Naive thymus-derived CD4-positive, alpha-beta T cell (primary cell): ENCODE measurements around the gene MACROD2. TPM values are rescaled to one million over a fixed set of nuclear protein-coding genes. Genes with fewer than 3 reads are reported as not detected.

Experiments
- ATAC-seq: fragments of 150-1000 bp; cut with Tn5 transposase; 2 replicates; pipeline ENCODE4 v1.10.0; 2021; ENCODE audit warnings: mild to moderate bottlenecking, moderate library complexity
- CTCF ChIA-PET: fragments of 350-600 bp; sonication (Branson Sonifier 250); formaldehyde crosslinking; loops from one replicate; lab custom pipeline; 2021; ENCODE audit warnings: antibody characterized with exemption; lab: Charles Lee
- POLR2A ChIA-PET: fragments of 350-600 bp; sonication (Branson Sonifier 250); formaldehyde crosslinking; loops from one replicate; lab custom pipeline; 2021; ENCODE audit warnings: antibody characterized with exemption, inconsistent platforms; lab: Charles Lee
- DNase-seq, 9 donors: peaks; one replicate each; pipeline versions ENCODE4 v3.0.0 to v3.0.0-alpha.2; 2020 to 2022; ENCODE audit warnings: mixed read lengths in 1 of 9
- H3K27ac ChIP-seq: one replicate; pipeline ENCODE4 v1.7.0; 2013; ENCODE audit warnings: mild to moderate bottlenecking, low read depth, low read length, moderate library complexity
- H3K27me3 ChIP-seq, 2 donors: one replicate each; pipeline ENCODE4 v1.7.0; 2013; ENCODE audit warnings: low read length in 2 of 2, mild to moderate bottlenecking in 2 of 2, moderate library complexity in 2 of 2; ENCODE audit not compliant: control insufficient read depth in 2 of 2, insufficient read depth in 2 of 2
- H3K36me3 ChIP-seq, 3 experiments: 1 replicate in 2 of 3; 2 replicates in 1 of 3; pipeline ENCODE4 v1.7.0; 2013; ENCODE audit warnings: low read length in 3 of 3, mild to moderate bottlenecking in 3 of 3, moderate library complexity in 1 of 3; ENCODE audit not compliant: insufficient read depth in 3 of 3, control insufficient read depth in 2 of 3
- H3K4me1 ChIP-seq, 2 donors: one replicate each; pipeline ENCODE4 v1.7.0; 2013; ENCODE audit warnings: low read length in 2 of 2, mild to moderate bottlenecking in 2 of 2, moderate library complexity in 1 of 2; ENCODE audit not compliant: control insufficient read depth in 2 of 2, insufficient read depth in 2 of 2
- H3K4me3 ChIP-seq: 2 replicates; pipeline ENCODE4 v1.7.0; 2013; ENCODE audit warnings: mild to moderate bottlenecking, low read length
- H3K9me3 ChIP-seq, 3 experiments: 1 replicate in 2 of 3; 2 replicates in 1 of 3; pipeline ENCODE4 v1.7.0; 2013; ENCODE audit warnings: low read length in 3 of 3; ENCODE audit not compliant: control insufficient read depth in 2 of 3
- H3K27ac Mint-ChIP-seq, 9 donors: one replicate each; pipeline ENCODE4 v1.8.0; 2020 to 2022; ENCODE audit warnings: mixed read lengths in 9 of 9, mild to moderate bottlenecking in 8 of 9, moderate library complexity in 5 of 9, inconsistent platforms in 2 of 9
- H3K27me3 Mint-ChIP-seq, 5 donors: one replicate each; pipeline ENCODE4 v1.8.0; 2021 to 2022; ENCODE audit warnings: mixed read lengths in 5 of 5, mild to moderate bottlenecking in 1 of 5
- H3K36me3 Mint-ChIP-seq, 5 donors: one replicate each; pipeline ENCODE4 v1.8.0; 2020 to 2022; ENCODE audit warnings: mixed read lengths in 5 of 5, mild to moderate bottlenecking in 3 of 5, inconsistent platforms in 1 of 5
- H3K4me1 Mint-ChIP-seq, 7 donors: one replicate each; pipeline ENCODE4 v1.8.0; 2020 to 2022; ENCODE audit warnings: mixed read lengths in 7 of 7, mild to moderate bottlenecking in 3 of 7, inconsistent platforms in 1 of 7
- H3K4me3 Mint-ChIP-seq, 10 donors: one replicate each; pipeline ENCODE4 v1.8.0; 2020 to 2022; ENCODE audit warnings: mild to moderate bottlenecking in 10 of 10, mixed read lengths in 10 of 10, moderate library complexity in 6 of 10, inconsistent platforms in 2 of 10
- H3K9me3 Mint-ChIP-seq, 11 donors: one replicate each; pipeline ENCODE4 v1.8.0; 2020 to 2022; ENCODE audit warnings: mixed read lengths in 11 of 11, mild to moderate bottlenecking in 4 of 11, inconsistent platforms in 1 of 11, moderate library complexity in 1 of 11
- intact Hi-C, 2 donors: fragments of 100-400 bp; cut with micrococcal nuclease; formaldehyde crosslinking; loops; one replicate each; pipeline ENCODE4 v1.15.1; 2023
- polyA plus RNA-seq, 2 donors: library from polyadenylated mRNA; unstranded; fragments of 300-500 nt; fragmentation: Illumina TruSeq; gene quantifications; one replicate each; pipeline ENCODE4 v1.2.3, GENCODE V29; 2021
- total RNA-seq, 6 experiments: library from RNA in 5 of 6; stranded (reverse) in 5 of 6; gene quantifications; 1 replicate in 5 of 6; 2 replicates in 1 of 6; pipeline ENCODE4 v1.2.3 and lab custom pipeline; 2021 to 2026

MACROD2 gene
- total and polyA plus RNA-seq, 7 experiments from 2014 or later = 0.27 to 0.86 (median 0.34) TPM; not detected in 4

- CTCF ChIA-PET = no interaction called here
- POLR2A ChIA-PET = no interaction called here
- Mint-ChIP-seq H3K36me3 (no peaks in the 10 kb centered on the region), H3K4me1 (no peaks in the 10 kb centered on the region), H3K4me3 (no peak overlapping the region), H3K27ac (no peak overlapping the region), H3K9me3 (peaks cover 0 to 17% (median 5%) of the 10 kb centered on the region in 11 donors), H3K27me3 (no peaks in the 10 kb centered on the region)
- no peak for ATAC-seq
- no peak for DNase-seq
- intact Hi-C loops = no loop called here
- Histone ChIP-seq H3K27me3 (no peaks in the 10 kb centered on the region), H3K4me3 (no peak overlapping the region), H3K36me3 (no peaks in the 10 kb centered on the region), H3K27ac (no peak overlapping the region), H3K4me1 (no peaks in the 10 kb centered on the region), H3K9me3 (no peaks in the 10 kb centered on the region)
Observed at GRCh38 chr20:14745830-14746229, 750.5 kb downstream of the MACROD2 start.

DNA sequence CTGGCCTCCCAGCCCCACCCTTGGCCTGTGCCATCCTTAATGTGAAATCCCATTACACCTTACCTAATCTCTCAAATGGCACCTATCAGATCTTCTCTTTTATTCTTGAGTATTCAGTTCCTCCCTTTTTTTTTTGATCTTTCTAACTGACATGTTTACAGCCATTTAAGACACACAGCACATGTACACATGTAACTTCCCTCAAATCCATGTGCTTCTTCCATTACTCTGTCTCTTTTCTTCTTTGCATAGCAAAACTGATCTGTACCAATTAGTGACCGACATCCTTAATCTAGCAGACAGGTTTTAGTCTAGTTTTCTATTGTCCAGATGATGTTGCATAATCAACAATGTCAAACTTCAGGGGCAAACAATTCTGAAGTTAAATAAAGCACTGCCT is 755.9 kb downstream of the MACROD2 start:
- H3K27me3 Mint-ChIP-seq = no peaks in the 10 kb centered on the region
- Histone ChIP-seq H3K27ac (no peak overlapping the region), H3K9me3 (no peaks in the 10 kb centered on the region), H3K36me3 (no peaks in the 10 kb centered on the region), H3K27me3 (no peaks in the 10 kb centered on the region), H3K4me1 (no peaks in the 10 kb centered on the region), H3K4me3 (no peak overlapping the region)
- no peak overlapping the region for H3K4me3 Mint-ChIP-seq
- intact Hi-C loops = no loop called here
- no peaks in the 10 kb centered on the region for H3K4me1 Mint-ChIP-seq
- ATAC-seq (no peak), DNase-seq (no peak)
- no peaks in the 10 kb centered on the region for H3K36me3 Mint-ChIP-seq
- CTCF ChIA-PET = no interaction called here
- peaks cover 0 to 22% (median 4%) of the 10 kb centered on the region in 11 donors for H3K9me3 Mint-ChIP-seq
- POLR2A ChIA-PET = no interaction called here
- no peak overlapping the region for H3K27ac Mint-ChIP-seq

DNA sequence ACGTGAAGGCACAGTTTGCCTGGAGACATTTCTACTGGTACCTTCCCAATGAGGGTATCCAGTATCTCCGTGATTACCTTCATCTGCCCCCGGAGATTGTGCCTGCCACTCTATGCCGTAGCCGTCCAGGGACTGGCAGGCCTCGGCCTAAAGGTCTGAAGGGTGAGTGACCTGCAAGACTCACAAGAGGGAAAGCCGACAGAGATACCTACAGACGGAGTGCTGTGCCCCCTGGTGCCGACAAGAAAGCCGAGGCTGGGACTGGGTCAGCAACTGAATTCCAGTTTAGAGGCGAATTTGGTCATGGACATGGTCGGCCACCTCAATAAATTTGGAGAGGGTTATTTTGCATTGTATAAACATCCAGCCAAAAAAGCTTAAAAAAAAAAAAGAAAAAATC is 762.4 kb downstream of the MACROD2 start:
- no peaks in the 10 kb centered on the region for H3K36me3 Mint-ChIP-seq
- no peak overlapping the region for H3K27ac Mint-ChIP-seq
- ChIA-PET POLR2A (no interaction called here), CTCF (no interaction called here)
- H3K4me3 Mint-ChIP-seq = no peak overlapping the region
- intact Hi-C loops = no loop called here
- H3K4me1 Mint-ChIP-seq = no peaks in the 10 kb centered on the region
- DNase-seq = no peak
- H3K9me3 Mint-ChIP-seq = peaks cover 0 to 8% (median 2%) of the 10 kb centered on the region in 11 donors
- no peaks in the 10 kb centered on the region for H3K27me3 Mint-ChIP-seq
- no peaks in the 10 kb centered on the region for H3K36me3 ChIP-seq
- H3K27ac ChIP-seq = no peak overlapping the region
- H3K4me3 ChIP-seq = no peak overlapping the region
- ATAC-seq = no peak
- H3K9me3 ChIP-seq = no peaks in the 10 kb centered on the region
- no peaks in the 10 kb centered on the region for H3K4me1 ChIP-seq
- H3K27me3 ChIP-seq = no peaks in the 10 kb centered on the region

- H3K4me1 Mint-ChIP-seq = no peaks in the 10 kb centered on the region
- Histone ChIP-seq H3K27me3 (no peaks in the 10 kb centered on the region), H3K9me3 (no peaks in the 10 kb centered on the region), H3K4me3 (no peak overlapping the region), H3K4me1 (no peaks in the 10 kb centered on the region), H3K27ac (no peak overlapping the region), H3K36me3 (no peaks in the 10 kb centered on the region)
- no peaks in the 10 kb centered on the region for H3K27me3 Mint-ChIP-seq
- no peak overlapping the region for H3K4me3 Mint-ChIP-seq
- ChIA-PET POLR2A (no interaction called here), CTCF (no interaction called here)
- ATAC-seq (no peak), DNase-seq (no peak)
- H3K9me3 Mint-ChIP-seq = peaks cover 0 to 11% (median 6%) of the 10 kb centered on the region in 11 donors
- no peaks in the 10 kb centered on the region for H3K36me3 Mint-ChIP-seq
- intact Hi-C loops = no loop called here
- no peak overlapping the region for H3K27ac Mint-ChIP-seq
Observed at GRCh38 chr20:14758356-14758755, 763.0 kb downstream of the MACROD2 start.

DNA sequence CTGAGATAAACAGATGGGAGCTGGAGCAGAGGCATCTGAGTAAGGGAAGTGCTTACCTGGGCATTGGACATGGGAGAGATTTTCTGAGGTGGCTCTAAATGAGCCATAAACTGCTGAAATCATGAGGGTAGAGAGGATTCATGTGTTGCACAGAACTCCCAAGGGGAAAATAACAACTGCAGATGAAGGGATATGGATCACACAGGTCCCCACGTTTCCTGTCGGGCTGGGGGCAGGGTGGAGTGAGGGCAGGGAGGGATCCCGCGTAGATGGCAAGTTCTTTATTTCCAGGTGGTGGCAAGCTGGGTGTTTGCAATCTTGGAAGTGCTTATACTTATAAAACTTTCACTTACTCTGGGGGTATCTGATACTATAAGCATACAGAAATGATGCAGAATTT is 764.7 kb downstream of the MACROD2 start:
- H3K4me1 ChIP-seq = no peaks in the 10 kb centered on the region
- DNase-seq (no peak), ATAC-seq (no peak)
- no peaks in the 10 kb centered on the region for H3K36me3 Mint-ChIP-seq
- H3K4me1 Mint-ChIP-seq = no peaks in the 10 kb centered on the region
- H3K4me3 Mint-ChIP-seq = no peak overlapping the region
- no peaks in the 10 kb centered on the region for H3K36me3 ChIP-seq
- POLR2A ChIA-PET = no interaction called here
- peaks cover 0 to 13% (median 6%) of the 10 kb centered on the region in 11 donors for H3K9me3 Mint-ChIP-seq
- H3K27ac ChIP-seq = no peak overlapping the region
- H3K4me3 ChIP-seq = no peak overlapping the region
- intact Hi-C loops = no loop called here
- H3K27me3 Mint-ChIP-seq = no peaks in the 10 kb centered on the region
- no peak overlapping the region for H3K27ac Mint-ChIP-seq
- no peaks in the 10 kb centered on the region for H3K9me3 ChIP-seq
- H3K27me3 ChIP-seq = no peaks in the 10 kb centered on the region
- CTCF ChIA-PET = no interaction called here

- H3K36me3 ChIP-seq = no peaks in the 10 kb centered on the region
- Mint-ChIP-seq H3K36me3 (no peaks in the 10 kb centered on the region), H3K4me3 (no peak overlapping the region), H3K4me1 (no peaks in the 10 kb centered on the region), H3K27me3 (no peaks in the 10 kb centered on the region), H3K9me3 (peaks cover 0 to 17% (median 10%) of the 10 kb centered on the region in 11 donors), H3K27ac (no peak overlapping the region)
- H3K4me1 ChIP-seq = no peaks in the 10 kb centered on the region
- no peaks in the 10 kb centered on the region for H3K27me3 ChIP-seq
- intact Hi-C loops = no loop called here
- no peak overlapping the region for H3K4me3 ChIP-seq
- POLR2A ChIA-PET = no interaction called here
- ATAC-seq (no peak), DNase-seq (no peak)
- no peaks in the 10 kb centered on the region for H3K9me3 ChIP-seq
- no peak overlapping the region for H3K27ac ChIP-seq
- CTCF ChIA-PET = no interaction called here
Observed at GRCh38 chr20:14761903-14762302, 766.6 kb downstream of the MACROD2 start.

- Mint-ChIP-seq H3K9me3 (peaks cover 0 to 19% (median 11%) of the 10 kb centered on the region in 11 donors), H3K4me3 (no peak overlapping the region), H3K27ac (no peak overlapping the region), H3K4me1 (no peaks in the 10 kb centered on the region), H3K36me3 (no peaks in the 10 kb centered on the region), H3K27me3 (no peaks in the 10 kb centered on the region)
- no peak overlapping the region for H3K27ac ChIP-seq
- intact Hi-C loops = no loop called here
- no peaks in the 10 kb centered on the region for H3K27me3 ChIP-seq
- ChIA-PET POLR2A (no interaction called here), CTCF (no interaction called here)
- H3K36me3 ChIP-seq = no peaks in the 10 kb centered on the region
- DNase-seq (no peak), ATAC-seq (no peak)
- H3K4me1 ChIP-seq = no peaks in the 10 kb centered on the region
- no peaks in the 10 kb centered on the region for H3K9me3 ChIP-seq
- no peak overlapping the region for H3K4me3 ChIP-seq
Observed at GRCh38 chr20:14764511-14765369, 769.4 kb downstream of the MACROD2 start.
